ENCODE data around the gene KIF1B. TPM values are rescaled to one million over a fixed set of nuclear protein-coding genes. Genes with fewer than 3 reads are reported as not detected.

Gene KIF1B
- total RNA-seq, 1 experiment from 2014 or later, result 57.7 TPM

DNA sequence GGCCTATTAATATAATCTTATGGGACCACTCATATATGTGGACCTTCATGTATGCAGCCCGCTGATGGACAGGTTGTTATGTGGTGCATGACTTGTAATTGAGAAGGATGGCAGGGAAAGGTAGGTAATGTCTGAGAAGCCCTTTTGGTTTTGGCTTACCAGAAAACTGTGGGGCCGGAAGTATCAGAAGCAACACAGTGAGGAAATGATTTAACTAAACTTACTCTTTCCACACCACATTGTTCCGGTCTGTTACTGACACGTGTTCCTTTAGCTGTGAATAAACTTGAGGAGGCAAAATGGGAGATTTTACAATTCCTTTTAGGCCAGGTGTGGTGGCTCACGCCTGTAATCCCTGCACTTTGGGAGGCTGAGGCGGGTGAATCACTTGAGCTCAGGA, 32.4 kb downstream of the KIF1B start:
- no peak overlapping the region for H3K18ac ChIP-seq (ENCODE audit: insufficient read length, low read depth, low read length)
- no peak for DNase-seq

More for the DNA sequence above, 32.4 kb downstream of the KIF1B start:
- Histone ChIP-seq H2BK20ac (ENCODE audit: low read depth, low read length, poor library complexity, severe bottlenecking) (no peak overlapping the region), H4K20me1 (ENCODE audit: control insufficient read depth, insufficient read depth, insufficient read length) (no peaks in the 10 kb centered on the region), H3K56ac (ENCODE audit: insufficient read length, low read depth, low read length) (no peak overlapping the region), H3K4me2 (ENCODE audit: insufficient read depth, insufficient read length, low read length) (no peak overlapping the region), H3K4ac (ENCODE audit: low read depth, low read length) (no peak overlapping the region), H4K8ac (replicated peaks; ENCODE audit: insufficient read length, low read depth, low read length) (no peak overlapping the region), H2BK15ac (ENCODE audit: low read depth, low read length) (no peak overlapping the region), H3K9ac (ENCODE audit: extremely low read depth, insufficient read length, low read length) (no peak overlapping the region), H2BK12ac (ENCODE audit: insufficient read length, low read depth, low read length) (no peak overlapping the region), H2BK120ac (ENCODE audit: low read depth, low read length, poor library complexity, severe bottlenecking) (no peak overlapping the region), H3K23me2 (ENCODE audit: insufficient read length, low read depth, low read length, poor library complexity, severe bottlenecking) (no peaks in the 10 kb centered on the region), H3K4me1 (ENCODE audit: insufficient read depth, low read length) (no peaks in the 10 kb centered on the region), H2AFZ (ENCODE audit: low read length) (no peak overlapping the region), H3T11ph (ENCODE audit: low read length) (no peak overlapping the region), H3K27me3 (ENCODE audit: insufficient read depth, low read length) (no peaks in the 10 kb centered on the region), H3K79me2 (ENCODE audit: insufficient read depth, low read length) (peaks cover 11% of the 10 kb centered on the region; the same call in 1 of the 2 replicates), H2BK5ac (ENCODE audit: insufficient read length, low read length) (no peak overlapping the region), H3K9me3 (ENCODE audit: control insufficient read depth, low read depth, low read length) (no peaks in the 10 kb centered on the region), H4K91ac (ENCODE audit: insufficient read length, low read depth, low read length) (no peak overlapping the region), H3K14ac (ENCODE audit: insufficient read depth, low read length) (no peak overlapping the region), H2AK5ac (ENCODE audit: insufficient read length, low read length) (no peak overlapping the region), H3K27ac (ENCODE audit: insufficient read length, low read depth, low read length) (no peak overlapping the region), H3K23ac (ENCODE audit: insufficient read length, low read depth, low read length) (no peak overlapping the region), H3K79me1 (ENCODE audit: insufficient read depth, low read depth, low read length, poor library complexity, severe bottlenecking) (peaks cover 7% of the 10 kb centered on the region), H4K5ac (ENCODE audit: insufficient read length, low read depth, low read length) (no peak overlapping the region)
- Mint-ChIP-seq H3K9me3 (no peaks in the 10 kb centered on the region; a peak in 1 of 5 replicates), H3K27ac (peak overlapping the region; percentile 62 to 88 (median 66); a peak in 2 of 7 replicates), H3K27me3 (ENCODE audit: low read depth) (no peaks in the 10 kb centered on the region), H3K4me1 (no peaks in the 10 kb centered on the region), H3K36me3 (ENCODE audit: insufficient read depth in 1 of 3, low read depth in 3 of 3) (peaks cover 9 to 32% (median 12%) of the 10 kb centered on the region in 3 experiments; a peak in 6 of 7 replicates), H3K4me3 (no peak overlapping the region)
- no peak for TF ChIP-seq CTCF (conservative IDR thresholded peaks at IDR 0.05)
- WGBS (ENCODE audit: extremely low coverage, insufficient read length, low lambda C conversion rate), result no CpG with 5 or more reads among the region's 6 CpGs
